CD4-positive, alpha-beta memory T cell (primary cell): ENCODE measurements around the gene INPP5A. TPM values are rescaled to one million over a fixed set of nuclear protein-coding genes. Genes with fewer than 3 reads are reported as not detected.
"Not testable (repeated sequence)": the region's sequence is repeated elsewhere in the genome, so short reads cannot be mapped to it uniquely, and the experiment has no call there.

Experiments used
- CTCF ChIA-PET: fragments of 350-600 bp; sonication (Branson Sonifier 250); formaldehyde crosslinking; loops from one replicate; lab custom pipeline; 2021; ENCODE audit warnings: inconsistent platforms; ENCODE audit not compliant: partially characterized antibody; lab: Charles Lee
- POLR2A ChIA-PET: fragments of 350-600 bp; sonication (Branson Sonifier 250); formaldehyde crosslinking; loops from one replicate; lab custom pipeline; 2021; ENCODE audit not compliant: partially characterized antibody; lab: Charles Lee
- DNase-seq, 5 donors: peaks; one replicate each; pipeline versions ENCODE4 v3.0.0 to v3.0.0-alpha.2; 2020 to 2022; ENCODE audit warnings: mixed read lengths in 1 of 5
- H3K27ac ChIP-seq: one replicate; pipeline ENCODE4 v1.7.0; 2013; ENCODE audit warnings: low read depth, low read length
- H3K27me3 ChIP-seq: 2 replicates; pipeline ENCODE4 v1.7.0; 2013; ENCODE audit warnings: mild to moderate bottlenecking, low read length, moderate library complexity; ENCODE audit not compliant: insufficient read depth
- H3K36me3 ChIP-seq: 2 replicates; pipeline ENCODE4 v1.7.0; 2013; ENCODE audit warnings: mild to moderate bottlenecking, low read length, moderate library complexity; ENCODE audit not compliant: insufficient read depth
- H3K4me1 ChIP-seq: 2 replicates; pipeline ENCODE4 v1.7.0; 2013; ENCODE audit warnings: mild to moderate bottlenecking, low read length, moderate library complexity; ENCODE audit not compliant: insufficient read depth
- H3K4me3 ChIP-seq, 2 donors: one replicate each; pipeline ENCODE4 v1.7.0; 2013; ENCODE audit warnings: low read length in 2 of 2, mild to moderate bottlenecking in 1 of 2
- H3K9me3 ChIP-seq, 2 donors: one replicate each; pipeline ENCODE4 v1.7.0; 2013; ENCODE audit warnings: low read length in 2 of 2, control low read depth in 1 of 2; ENCODE audit not compliant: control insufficient read depth in 1 of 2
- H3K27ac Mint-ChIP-seq, 7 donors: one replicate each; pipeline ENCODE4 v1.8.0; 2020 to 2021; ENCODE audit warnings: mixed read lengths in 7 of 7, mild to moderate bottlenecking in 6 of 7, inconsistent platforms in 3 of 7, moderate library complexity in 3 of 7
- H3K27me3 Mint-ChIP-seq, 2 donors: one replicate each; pipeline ENCODE4 v1.8.0; 2020 to 2021; ENCODE audit warnings: mixed read lengths in 2 of 2
- H3K36me3 Mint-ChIP-seq, 2 donors: one replicate each; pipeline ENCODE4 v1.8.0; 2020 to 2021; ENCODE audit warnings: mixed read lengths in 2 of 2, inconsistent platforms in 1 of 2, mild to moderate bottlenecking in 1 of 2
- H3K4me1 Mint-ChIP-seq, 4 donors: one replicate each; pipeline ENCODE4 v1.8.0; 2020 to 2021; ENCODE audit warnings: mixed read lengths in 4 of 4, mild to moderate bottlenecking in 1 of 4
- H3K4me3 Mint-ChIP-seq, 8 donors: one replicate each; pipeline ENCODE4 v1.8.0; 2020 to 2021; ENCODE audit warnings: mixed read lengths in 8 of 8, mild to moderate bottlenecking in 7 of 8, moderate library complexity in 6 of 8, inconsistent platforms in 3 of 8
- H3K9me3 Mint-ChIP-seq, 8 donors: one replicate each; pipeline ENCODE4 v1.8.0; 2020 to 2021; ENCODE audit warnings: mixed read lengths in 8 of 8, mild to moderate bottlenecking in 5 of 8, inconsistent platforms in 3 of 8, moderate library complexity in 1 of 8
- intact Hi-C: fragments of 100-400 bp; cut with micrococcal nuclease; formaldehyde crosslinking; loops from one replicate; pipeline ENCODE4 v1.15.1; 2023
- polyA plus RNA-seq, 2 donors: library from polyadenylated mRNA; unstranded; fragments of 300-500 nt; fragmentation: Illumina TruSeq; gene quantifications; one replicate each; pipeline ENCODE4 v1.2.3, GENCODE V29; 2021
- total RNA-seq, 2 experiments: library from RNA; stranded (reverse); gene quantifications; one replicate each; pipeline ENCODE4 v1.2.3, GENCODE V29; 2021

The INPP5A gene
- total and polyA plus RNA-seq, 4 experiments from 2014 or later = 0.61 to 19.3 (median 10.8) TPM

GRCh38 chr10:132701846-132702190 is 164.2 kb downstream of the INPP5A start:
- Mint-ChIP-seq H3K36me3 (peaks cover 35 to 54% of the 10 kb centered on the region in 2 donors), H3K27me3 (no peaks in the 10 kb centered on the region), H3K4me1 (peaks cover 0 to 2% (median 0%) of the 10 kb centered on the region in 4 donors), H3K4me3 (no peak overlapping the region), H3K27ac (no peak overlapping the region), H3K9me3 (peaks cover 0 to 22% (median 11%) of the 10 kb centered on the region in 8 donors)
- Histone ChIP-seq H3K9me3 (no peaks in the 10 kb centered on the region), H3K4me1 (no peaks in the 10 kb centered on the region), H3K27me3 (no peaks in the 10 kb centered on the region), H3K27ac (no peak overlapping the region), H3K4me3 (no peak overlapping the region), H3K36me3 (no peaks in the 10 kb centered on the region)
- POLR2A ChIA-PET = no interaction called here
- DNase-seq = no peak
- CTCF ChIA-PET = no interaction called here
- intact Hi-C loops = no loop called here

- Histone ChIP-seq H3K4me1 (no peaks in the 10 kb centered on the region), H3K4me3 (no peak overlapping the region), H3K27me3 (no peaks in the 10 kb centered on the region), H3K27ac (no peak overlapping the region), H3K9me3 (no peaks in the 10 kb centered on the region), H3K36me3 (peaks cover 2% of the 10 kb centered on the region)
- Mint-ChIP-seq H3K4me1 (peaks cover 0 to 2% (median 0%) of the 10 kb centered on the region in 4 donors), H3K9me3 (peaks cover 0 to 24% (median 12%) of the 10 kb centered on the region in 8 donors), H3K27me3 (no peaks in the 10 kb centered on the region), H3K4me3 (no peak overlapping the region), H3K36me3 (peaks cover 33 to 59% of the 10 kb centered on the region in 2 donors), H3K27ac (no peak overlapping the region)
- POLR2A ChIA-PET = interaction anchor here (0.6 kb wide), 1 partner anchor 885 kb away, joined by 3 read pairs; no protein-coding TSS in a partner anchor
- no peak for DNase-seq
- intact Hi-C loops = no loop called here
- CTCF ChIA-PET = no interaction called here
These were observed 165.2 kb downstream of the INPP5A start for GRCh38 chr10:132702601-132703418.

GRCh38 chr10:132703419-132704007 is 165.9 kb downstream of the INPP5A start:
- POLR2A ChIA-PET = interaction anchor here (0.6 kb wide), 1 partner anchor 886 kb away, joined by 3 read pairs; no protein-coding TSS in a partner anchor
- intact Hi-C loops = no loop called here
- H3K27me3 ChIP-seq = no peaks in the 10 kb centered on the region

GRCh38 chr10:132704008-132704814 is 166.6 kb downstream of the INPP5A start:
- Mint-ChIP-seq H3K4me3 (no peak overlapping the region), H3K27me3 (no peaks in the 10 kb centered on the region), H3K4me1 (peaks cover 0 to 4% (median 0%) of the 10 kb centered on the region in 4 donors), H3K9me3 (peaks cover 0 to 24% (median 12%) of the 10 kb centered on the region in 8 donors), H3K27ac (no peak overlapping the region), H3K36me3 (peaks cover 34 to 57% of the 10 kb centered on the region in 2 donors)
- intact Hi-C loops = no loop called here
- CTCF ChIA-PET = no interaction called here
- no peaks in the 10 kb centered on the region for H3K27me3 ChIP-seq
- DNase-seq = no peak
- H3K27ac ChIP-seq = no peak overlapping the region
- no peak overlapping the region for H3K4me3 ChIP-seq
- POLR2A ChIA-PET = no interaction called here
- peaks cover 4% of the 10 kb centered on the region for H3K36me3 ChIP-seq
- H3K4me1 ChIP-seq = no peaks in the 10 kb centered on the region
- no peaks in the 10 kb centered on the region for H3K9me3 ChIP-seq

More at GRCh38 chr10:132703419-132704007, 165.9 kb downstream of the INPP5A start:
- Mint-ChIP-seq H3K9me3 (peaks cover 0 to 24% (median 12%) of the 10 kb centered on the region in 8 donors), H3K36me3 (peaks cover 32 to 58% of the 10 kb centered on the region in 2 donors), H3K27ac (no peak overlapping the region), H3K4me1 (peaks cover 0 to 4% (median 0%) of the 10 kb centered on the region in 4 donors), H3K27me3 (no peaks in the 10 kb centered on the region), H3K4me3 (no peak overlapping the region)
- no peak for DNase-seq
- CTCF ChIA-PET = no interaction called here
- H3K4me3 ChIP-seq = no peak overlapping the region
- no peaks in the 10 kb centered on the region for H3K9me3 ChIP-seq
- no peaks in the 10 kb centered on the region for H3K4me1 ChIP-seq
- H3K27ac ChIP-seq = no peak overlapping the region
- H3K36me3 ChIP-seq = peaks cover 4% of the 10 kb centered on the region

GRCh38 chr10:132704815-132705064 is 167.2 kb downstream of the INPP5A start:
- CTCF ChIA-PET, H3K27me3 Mint-ChIP-seq, H3K4me1 ChIP-seq, H3K9me3 ChIP-seq, H3K4me3 ChIP-seq, POLR2A ChIA-PET, DNase-seq, H3K27ac Mint-ChIP-seq, H3K36me3 ChIP-seq, H3K4me3 Mint-ChIP-seq, H3K27ac ChIP-seq, H3K27me3 ChIP-seq, intact Hi-C loops, H3K4me1 Mint-ChIP-seq: not testable (repeated sequence)
- Mint-ChIP-seq H3K36me3 (peaks cover 34 to 57% of the 10 kb centered on the region in 2 donors), H3K9me3 (peaks cover 0 to 24% (median 12%) of the 10 kb centered on the region in 8 donors)

- Histone ChIP-seq H3K36me3 (peaks cover 4% of the 10 kb centered on the region), H3K9me3 (no peaks in the 10 kb centered on the region), H3K4me1 (no peaks in the 10 kb centered on the region), H3K27ac (no peak overlapping the region), H3K27me3 (no peaks in the 10 kb centered on the region), H3K4me3 (no peak overlapping the region)
- Mint-ChIP-seq H3K27me3 (no peaks in the 10 kb centered on the region), H3K36me3 (peaks cover 38 to 57% of the 10 kb centered on the region in 2 donors), H3K4me3 (no peak overlapping the region), H3K4me1 (peaks cover 0 to 4% (median 0%) of the 10 kb centered on the region in 4 donors), H3K9me3 (peaks cover 0 to 24% (median 12%) of the 10 kb centered on the region in 8 donors), H3K27ac (no peak overlapping the region)
- intact Hi-C loops = no loop called here
- ChIA-PET POLR2A (no interaction called here), CTCF (no interaction called here)
- no peak for DNase-seq
These were observed 167.6 kb downstream of the INPP5A start for GRCh38 chr10:132705173-132705572.

GRCh38 chr10:132705943-132706342 is 168.4 kb downstream of the INPP5A start:
- H3K4me3 ChIP-seq = no peak overlapping the region
- no peaks in the 10 kb centered on the region for H3K27me3 ChIP-seq
- Mint-ChIP-seq H3K27me3 (no peaks in the 10 kb centered on the region), H3K36me3 (peaks cover 37 to 60% of the 10 kb centered on the region in 2 donors), H3K9me3 (peaks cover 0 to 24% (median 12%) of the 10 kb centered on the region in 8 donors), H3K27ac (no peak overlapping the region), H3K4me1 (peaks cover 0 to 2% (median 1%) of the 10 kb centered on the region in 4 donors), H3K4me3 (no peak overlapping the region)
- H3K36me3 ChIP-seq = peaks cover 4% of the 10 kb centered on the region
- H3K9me3 ChIP-seq = no peaks in the 10 kb centered on the region
- POLR2A ChIA-PET = no interaction called here
- intact Hi-C loops = no loop called here
- no peak overlapping the region for H3K27ac ChIP-seq
- H3K4me1 ChIP-seq = no peaks in the 10 kb centered on the region
- CTCF ChIA-PET = no interaction called here
- no peak for DNase-seq
